H1 (cell line): ENCODE data around the gene BAK1. TPM values are rescaled to one million over a fixed set of nuclear protein-coding genes. Genes with fewer than 3 reads are reported as not detected.

Experiments
- CHD2 ChIP-seq: IDR thresholded peaks from 2 replicates; pipeline ENCODE4 v1.6.1; 2012; ENCODE audit warnings: low read length, improper control_type of control experiment
- KDM1A ChIP-seq: fragments of 200-600, 300-600 bp; sonication (generic); IDR thresholded peaks from 2 replicates; pipeline ENCODE4 v1.7.1; 2016; ENCODE audit warnings: mild to moderate bottlenecking, low read length, borderline replicate concordance
- SIRT6 ChIP-seq: IDR thresholded peaks from one replicate; pipeline ENCODE4 v1.7.1; 2012; ENCODE audit warnings: low read length, inconsistent platforms
- ZNF274 ChIP-seq: IDR thresholded peaks from 2 replicates; pipeline ENCODE4 v1.7.0; 2012; ENCODE audit warnings: low read length, borderline replicate concordance; ENCODE audit errors: extremely low read depth
- polyA plus RNA-seq, 7 experiments: library from polyadenylated mRNA; depleted of rRNA in 3 of 7; stranded (reverse) in 5 of 7; unstranded in 2 of 7; fragments of >200 nt in 5 of 7; fragments of 200-250 nt in 2 of 7; gene quantifications; 1 replicate in 5 of 7; 2 replicates in 1 of 7; 4 replicates in 1 of 7; pipeline versions ENCODE4 v1.2.1 to v1.2.3, GENCODE V29; 2011 to 2013; ENCODE audit warnings: missing spikeins in 2 of 7, mixed read lengths in 2 of 7
- total RNA-seq: library from RNA; stranded (reverse); fragmentation: NEBNext Ultra II Directional; extraction: Animal tissue kit (Norgen Biotek cat#: 25700); gene quantifications from 2 replicates; pipeline ENCODE4 v1.2.1, GENCODE V29; 2021
- TF ChIP-seq, protein P1 (sequence below): IDR thresholded peaks from 2 replicates; pipeline ENCODE4 v1.6.1; 2011; ENCODE audit warnings: low read length, improper control_type of control experiment
- TF ChIP-seq, protein P2 (sequence below): fragments of 300-600 bp; sonication (generic); IDR thresholded peaks from 2 replicates; pipeline ENCODE4 v1.7.1; 2012; ENCODE audit warnings: low read length, moderate library complexity, mild to moderate bottlenecking, inconsistent platforms; ENCODE audit not compliant: insufficient replicate concordance

BAK1 gene
- total and polyA plus RNA-seq, 2 of the 8 experiments (the other 6 are each of a cell fraction or from before 2014, with no cell fraction given), result 43.3 to 43.4 TPM

DNA sequence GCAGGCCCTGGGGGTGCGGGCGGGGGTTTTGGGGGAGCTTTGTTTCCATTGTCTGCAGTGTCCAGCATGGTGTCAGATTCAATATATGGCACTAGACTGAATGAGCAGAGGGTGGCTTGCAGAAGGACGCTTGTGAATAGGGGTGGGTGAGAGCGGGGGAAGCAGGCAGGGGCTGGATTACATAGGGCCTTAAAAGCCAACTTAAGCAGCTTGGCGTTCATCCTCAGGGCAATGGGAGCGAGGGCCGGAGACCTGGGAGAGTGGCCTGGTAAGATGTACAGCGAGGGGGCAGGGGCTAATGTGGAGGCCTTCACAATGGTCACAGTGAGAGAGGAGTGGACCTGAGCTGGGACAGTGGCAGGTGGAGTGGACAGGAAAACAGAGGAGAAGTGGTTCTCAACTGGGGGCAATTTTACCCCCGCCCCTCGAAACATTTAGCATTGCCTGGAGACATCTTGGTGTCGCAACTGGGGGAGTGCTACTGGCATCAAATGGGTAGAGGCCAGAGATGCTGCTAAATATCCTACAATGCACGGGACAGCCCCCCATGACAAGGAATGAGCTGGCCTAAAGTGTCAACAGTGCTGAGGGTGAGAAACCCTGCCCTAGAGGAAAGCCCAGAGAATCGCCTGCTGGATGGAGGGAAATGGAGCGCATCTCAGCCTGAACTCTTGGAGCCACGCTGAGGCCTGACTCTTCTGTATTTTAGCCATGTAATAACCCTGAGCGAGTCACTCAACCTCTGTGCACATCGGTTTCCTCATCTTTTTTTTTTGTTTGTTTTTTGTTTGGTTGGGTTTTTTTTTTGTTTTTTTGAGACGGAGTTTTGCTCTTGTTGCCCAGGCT, 15.1 kb upstream of the BAK1 start (continued):
- TF ChIP-seq SIRT6 (no peak), KDM1A (no peak), CHD2 (no peak), ZNF274 (no peak)
- TF ChIP-seq, protein P1, sequence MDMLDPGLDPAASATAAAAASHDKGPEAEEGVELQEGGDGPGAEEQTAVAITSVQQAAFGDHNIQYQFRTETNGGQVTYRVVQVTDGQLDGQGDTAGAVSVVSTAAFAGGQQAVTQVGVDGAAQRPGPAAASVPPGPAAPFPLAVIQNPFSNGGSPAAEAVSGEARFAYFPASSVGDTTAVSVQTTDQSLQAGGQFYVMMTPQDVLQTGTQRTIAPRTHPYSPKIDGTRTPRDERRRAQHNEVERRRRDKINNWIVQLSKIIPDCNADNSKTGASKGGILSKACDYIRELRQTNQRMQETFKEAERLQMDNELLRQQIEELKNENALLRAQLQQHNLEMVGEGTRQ, result no peak
- TF ChIP-seq, protein P2, sequence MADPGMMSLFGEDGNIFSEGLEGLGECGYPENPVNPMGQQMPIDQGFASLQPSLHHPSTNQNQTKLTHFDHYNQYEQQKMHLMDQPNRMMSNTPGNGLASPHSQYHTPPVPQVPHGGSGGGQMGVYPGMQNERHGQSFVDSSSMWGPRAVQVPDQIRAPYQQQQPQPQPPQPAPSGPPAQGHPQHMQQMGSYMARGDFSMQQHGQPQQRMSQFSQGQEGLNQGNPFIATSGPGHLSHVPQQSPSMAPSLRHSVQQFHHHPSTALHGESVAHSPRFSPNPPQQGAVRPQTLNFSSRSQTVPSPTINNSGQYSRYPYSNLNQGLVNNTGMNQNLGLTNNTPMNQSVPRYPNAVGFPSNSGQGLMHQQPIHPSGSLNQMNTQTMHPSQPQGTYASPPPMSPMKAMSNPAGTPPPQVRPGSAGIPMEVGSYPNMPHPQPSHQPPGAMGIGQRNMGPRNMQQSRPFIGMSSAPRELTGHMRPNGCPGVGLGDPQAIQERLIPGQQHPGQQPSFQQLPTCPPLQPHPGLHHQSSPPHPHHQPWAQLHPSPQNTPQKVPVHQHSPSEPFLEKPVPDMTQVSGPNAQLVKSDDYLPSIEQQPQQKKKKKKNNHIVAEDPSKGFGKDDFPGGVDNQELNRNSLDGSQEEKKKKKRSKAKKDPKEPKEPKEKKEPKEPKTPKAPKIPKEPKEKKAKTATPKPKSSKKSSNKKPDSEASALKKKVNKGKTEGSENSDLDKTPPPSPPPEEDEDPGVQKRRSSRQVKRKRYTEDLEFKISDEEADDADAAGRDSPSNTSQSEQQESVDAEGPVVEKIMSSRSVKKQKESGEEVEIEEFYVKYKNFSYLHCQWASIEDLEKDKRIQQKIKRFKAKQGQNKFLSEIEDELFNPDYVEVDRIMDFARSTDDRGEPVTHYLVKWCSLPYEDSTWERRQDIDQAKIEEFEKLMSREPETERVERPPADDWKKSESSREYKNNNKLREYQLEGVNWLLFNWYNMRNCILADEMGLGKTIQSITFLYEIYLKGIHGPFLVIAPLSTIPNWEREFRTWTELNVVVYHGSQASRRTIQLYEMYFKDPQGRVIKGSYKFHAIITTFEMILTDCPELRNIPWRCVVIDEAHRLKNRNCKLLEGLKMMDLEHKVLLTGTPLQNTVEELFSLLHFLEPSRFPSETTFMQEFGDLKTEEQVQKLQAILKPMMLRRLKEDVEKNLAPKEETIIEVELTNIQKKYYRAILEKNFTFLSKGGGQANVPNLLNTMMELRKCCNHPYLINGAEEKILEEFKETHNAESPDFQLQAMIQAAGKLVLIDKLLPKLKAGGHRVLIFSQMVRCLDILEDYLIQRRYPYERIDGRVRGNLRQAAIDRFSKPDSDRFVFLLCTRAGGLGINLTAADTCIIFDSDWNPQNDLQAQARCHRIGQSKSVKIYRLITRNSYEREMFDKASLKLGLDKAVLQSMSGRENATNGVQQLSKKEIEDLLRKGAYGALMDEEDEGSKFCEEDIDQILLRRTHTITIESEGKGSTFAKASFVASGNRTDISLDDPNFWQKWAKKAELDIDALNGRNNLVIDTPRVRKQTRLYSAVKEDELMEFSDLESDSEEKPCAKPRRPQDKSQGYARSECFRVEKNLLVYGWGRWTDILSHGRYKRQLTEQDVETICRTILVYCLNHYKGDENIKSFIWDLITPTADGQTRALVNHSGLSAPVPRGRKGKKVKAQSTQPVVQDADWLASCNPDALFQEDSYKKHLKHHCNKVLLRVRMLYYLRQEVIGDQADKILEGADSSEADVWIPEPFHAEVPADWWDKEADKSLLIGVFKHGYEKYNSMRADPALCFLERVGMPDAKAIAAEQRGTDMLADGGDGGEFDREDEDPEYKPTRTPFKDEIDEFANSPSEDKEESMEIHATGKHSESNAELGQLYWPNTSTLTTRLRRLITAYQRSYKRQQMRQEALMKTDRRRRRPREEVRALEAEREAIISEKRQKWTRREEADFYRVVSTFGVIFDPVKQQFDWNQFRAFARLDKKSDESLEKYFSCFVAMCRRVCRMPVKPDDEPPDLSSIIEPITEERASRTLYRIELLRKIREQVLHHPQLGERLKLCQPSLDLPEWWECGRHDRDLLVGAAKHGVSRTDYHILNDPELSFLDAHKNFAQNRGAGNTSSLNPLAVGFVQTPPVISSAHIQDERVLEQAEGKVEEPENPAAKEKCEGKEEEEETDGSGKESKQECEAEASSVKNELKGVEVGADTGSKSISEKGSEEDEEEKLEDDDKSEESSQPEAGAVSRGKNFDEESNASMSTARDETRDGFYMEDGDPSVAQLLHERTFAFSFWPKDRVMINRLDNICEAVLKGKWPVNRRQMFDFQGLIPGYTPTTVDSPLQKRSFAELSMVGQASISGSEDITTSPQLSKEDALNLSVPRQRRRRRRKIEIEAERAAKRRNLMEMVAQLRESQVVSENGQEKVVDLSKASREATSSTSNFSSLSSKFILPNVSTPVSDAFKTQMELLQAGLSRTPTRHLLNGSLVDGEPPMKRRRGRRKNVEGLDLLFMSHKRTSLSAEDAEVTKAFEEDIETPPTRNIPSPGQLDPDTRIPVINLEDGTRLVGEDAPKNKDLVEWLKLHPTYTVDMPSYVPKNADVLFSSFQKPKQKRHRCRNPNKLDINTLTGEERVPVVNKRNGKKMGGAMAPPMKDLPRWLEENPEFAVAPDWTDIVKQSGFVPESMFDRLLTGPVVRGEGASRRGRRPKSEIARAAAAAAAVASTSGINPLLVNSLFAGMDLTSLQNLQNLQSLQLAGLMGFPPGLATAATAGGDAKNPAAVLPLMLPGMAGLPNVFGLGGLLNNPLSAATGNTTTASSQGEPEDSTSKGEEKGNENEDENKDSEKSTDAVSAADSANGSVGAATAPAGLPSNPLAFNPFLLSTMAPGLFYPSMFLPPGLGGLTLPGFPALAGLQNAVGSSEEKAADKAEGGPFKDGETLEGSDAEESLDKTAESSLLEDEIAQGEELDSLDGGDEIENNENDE, result no peak
